ENCODE results near the gene EGFR. TPM values are rescaled to one million over a fixed set of nuclear protein-coding genes. Genes with fewer than 3 reads are reported as not detected.
A peak's percentile ranks its signal among the peaks of the same experiment; 100 is the strongest.

The EGFR gene
- total RNA-seq, 4 donors from 2014 or later = 79.3 to 125 (median 110) TPM

GRCh38 chr7:55084307-55084706 is 65.5 kb downstream of the EGFR start:
- no peak for TF ChIP-seq POLR2A (IDR thresholded peaks at IDR 0.05; ENCODE audit: low read depth)
- TF ChIP-seq, protein P1, sequence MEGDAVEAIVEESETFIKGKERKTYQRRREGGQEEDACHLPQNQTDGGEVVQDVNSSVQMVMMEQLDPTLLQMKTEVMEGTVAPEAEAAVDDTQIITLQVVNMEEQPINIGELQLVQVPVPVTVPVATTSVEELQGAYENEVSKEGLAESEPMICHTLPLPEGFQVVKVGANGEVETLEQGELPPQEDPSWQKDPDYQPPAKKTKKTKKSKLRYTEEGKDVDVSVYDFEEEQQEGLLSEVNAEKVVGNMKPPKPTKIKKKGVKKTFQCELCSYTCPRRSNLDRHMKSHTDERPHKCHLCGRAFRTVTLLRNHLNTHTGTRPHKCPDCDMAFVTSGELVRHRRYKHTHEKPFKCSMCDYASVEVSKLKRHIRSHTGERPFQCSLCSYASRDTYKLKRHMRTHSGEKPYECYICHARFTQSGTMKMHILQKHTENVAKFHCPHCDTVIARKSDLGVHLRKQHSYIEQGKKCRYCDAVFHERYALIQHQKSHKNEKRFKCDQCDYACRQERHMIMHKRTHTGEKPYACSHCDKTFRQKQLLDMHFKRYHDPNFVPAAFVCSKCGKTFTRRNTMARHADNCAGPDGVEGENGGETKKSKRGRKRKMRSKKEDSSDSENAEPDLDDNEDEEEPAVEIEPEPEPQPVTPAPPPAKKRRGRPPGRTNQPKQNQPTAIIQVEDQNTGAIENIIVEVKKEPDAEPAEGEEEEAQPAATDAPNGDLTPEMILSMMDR (IDR thresholded peaks at IDR 0.05) = no peak
- TF ChIP-seq EP300 (IDR thresholded peaks at IDR 0.05) = no peak
- no peak for TF ChIP-seq POLR2AphosphoS5 (IDR thresholded peaks at IDR 0.05)
- H3K9me3 ChIP-seq = no peaks in the 10 kb centered on the region
- no peaks in the 10 kb centered on the region for H3K27me3 ChIP-seq
- H3K4me1 ChIP-seq = peaks cover 41 to 94% (median 91%) of the 10 kb centered on the region in 4 donors
- WGBS = 84% methylated on average over 2 of the region's 2 CpGs
- H3K36me3 ChIP-seq = no peaks in the 10 kb centered on the region
- DNase-seq (ENCODE audit: extremely low spot score) = no peak
- no peak overlapping the region for H3K4me3 ChIP-seq
- intact Hi-C loops (cut with DNase I) = no loop called here
- peak overlapping the region in 1 of 4 donors; percentile 3 for H3K27ac ChIP-seq (replicated peaks in 1 of 4)

DNA sequence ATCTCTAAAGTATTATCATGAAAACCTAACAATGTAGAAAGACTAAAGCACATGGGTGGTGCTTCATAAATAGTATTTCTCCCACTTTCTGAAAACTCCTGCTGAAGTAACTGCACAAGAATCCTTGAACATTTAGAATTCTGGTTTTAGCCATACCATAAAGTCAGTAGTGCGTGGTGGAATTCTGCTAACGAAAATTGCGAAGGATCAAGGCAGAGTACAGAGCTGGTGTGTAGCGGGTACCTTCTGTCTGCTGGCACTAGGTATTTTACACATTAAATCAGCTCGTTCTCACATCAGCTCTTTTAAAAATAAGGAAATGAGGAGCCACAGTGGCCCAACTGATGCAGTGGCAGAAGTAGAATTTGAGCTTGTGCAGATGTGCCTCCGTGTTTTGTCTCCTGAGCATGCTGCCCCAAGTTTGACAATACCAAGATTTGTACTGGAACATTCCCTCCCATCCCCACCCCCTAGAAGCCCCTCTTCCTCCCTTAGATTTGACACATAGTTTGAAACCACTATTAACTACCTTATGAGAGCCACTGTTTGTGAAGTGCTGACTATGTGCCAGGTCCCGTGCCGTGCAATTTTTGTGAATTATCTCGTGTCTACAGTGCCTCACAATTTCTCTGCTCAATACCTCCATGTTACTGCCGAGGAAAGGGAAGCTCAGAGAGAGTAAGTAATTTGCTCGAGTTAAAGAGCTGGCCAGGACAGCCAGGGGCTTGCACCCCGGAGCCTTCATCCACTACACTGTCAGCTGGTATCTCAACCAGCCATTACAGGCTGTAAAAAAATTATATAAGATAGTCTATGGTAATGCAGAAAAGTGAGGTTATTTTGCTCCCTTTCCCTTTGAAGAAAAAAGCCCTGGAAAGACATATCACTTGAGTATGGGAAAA is 66.9 kb downstream of the EGFR start:
- Histone ChIP-seq H3K4me1 (peaks cover 40 to 80% (median 78%) of the 10 kb centered on the region in 4 donors), H3K9me3 (no peaks in the 10 kb centered on the region), H3K27me3 (no peaks in the 10 kb centered on the region), H3K27ac (replicated peaks in 1 of 4) (peak overlapping the region; percentile 76 to 86 (median 81)), H3K36me3 (no peaks in the 10 kb centered on the region), H3K4me3 (peak overlapping the region in 2 of 4 donors; percentile 29 to 40)
- WGBS = 50% methylated on average over 12 of the region's 12 CpGs
- no peak for DNase-seq (ENCODE audit: extremely low spot score)
- intact Hi-C loops (cut with DNase I) = loop anchor here (5.0 kb wide), 1 partner anchor 42 kb away; no protein-coding TSS in a partner anchor
- TF ChIP-seq POLR2AphosphoS5 (IDR thresholded peaks at IDR 0.05) (no peak), POLR2A (IDR thresholded peaks at IDR 0.05; ENCODE audit: low read depth) (no peak), EP300 (IDR thresholded peaks at IDR 0.05) (no peak)
- TF ChIP-seq, protein P1 (IDR thresholded peaks at IDR 0.05) = no peak

DNA sequence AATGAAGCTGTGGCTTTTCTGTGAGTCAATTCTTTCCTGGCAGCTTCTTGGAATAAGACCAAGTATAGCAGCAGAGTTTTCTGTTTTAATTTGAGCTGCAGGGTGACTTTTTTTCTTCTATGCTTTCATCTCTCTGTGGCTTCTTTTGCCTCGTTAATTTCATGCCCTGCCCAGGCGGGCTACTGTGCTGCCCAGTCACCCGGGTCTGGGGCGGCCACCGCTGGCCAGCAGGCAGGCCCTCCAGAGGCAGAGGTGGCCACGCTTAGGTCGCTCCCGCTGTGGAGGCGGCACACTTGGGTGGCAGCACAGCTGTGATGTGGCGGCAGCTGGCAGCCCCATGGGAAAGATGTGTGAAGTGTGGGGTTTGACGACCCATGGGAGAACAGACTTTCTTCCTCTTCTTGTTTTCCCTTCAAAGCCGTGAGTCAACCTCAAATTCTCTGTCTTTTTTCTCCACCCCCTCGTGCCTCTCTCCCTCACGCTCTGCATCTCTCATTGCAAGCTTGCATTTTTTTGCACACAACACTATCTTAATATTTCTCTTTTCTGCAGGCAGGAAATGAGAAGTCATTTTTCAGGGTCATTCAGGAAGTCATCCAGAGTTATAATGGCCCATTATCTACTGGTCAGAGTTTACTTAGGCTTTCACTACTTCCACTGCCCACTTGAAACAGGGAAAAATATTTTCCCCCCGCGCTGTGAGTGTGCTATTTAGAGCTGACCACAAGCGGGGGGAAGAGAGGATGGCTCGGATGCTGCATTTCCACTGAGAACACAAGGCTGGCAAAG is 67.8 kb downstream of the EGFR start:
- no peaks in the 10 kb centered on the region for H3K27me3 ChIP-seq
- H3K27ac ChIP-seq (replicated peaks in 1 of 4) = peak overlapping the region; percentile 76 to 86 (median 81)
- peak overlapping the region; percentile 29 to 49 (median 38) for H3K4me3 ChIP-seq
- intact Hi-C loops (cut with DNase I) = loop anchor here (5.0 kb wide), 1 partner anchor 41 kb away; no protein-coding TSS in a partner anchor
- WGBS = 9% methylated on average over 15 of the region's 18 CpGs
- no peak for DNase-seq (ENCODE audit: extremely low spot score)
- no peaks in the 10 kb centered on the region for H3K9me3 ChIP-seq
- peaks cover 35 to 79% (median 74%) of the 10 kb centered on the region in 4 donors for H3K4me1 ChIP-seq
- TF ChIP-seq EP300 (IDR thresholded peaks at IDR 0.05) = no peak
- TF ChIP-seq POLR2AphosphoS5 (IDR thresholded peaks at IDR 0.05) = no peak
- TF ChIP-seq, protein P1 (IDR thresholded peaks at IDR 0.05) = no peak
- no peak for TF ChIP-seq POLR2A (IDR thresholded peaks at IDR 0.05; ENCODE audit: low read depth)
- H3K36me3 ChIP-seq = no peaks in the 10 kb centered on the region

GRCh38 chr7:55087521-55087961 is 68.7 kb downstream of the EGFR start:
- intact Hi-C loops (cut with DNase I) = loop anchor here (5.0 kb wide), 1 partner anchor 40 kb away; no protein-coding TSS in a partner anchor
- no peaks in the 10 kb centered on the region for H3K9me3 ChIP-seq
- peak overlapping the region; percentile 76 to 86 (median 81) for H3K27ac ChIP-seq (replicated peaks in 1 of 4)
- WGBS = 73% methylated on average over 5 of the region's 5 CpGs
- TF ChIP-seq POLR2A (IDR thresholded peaks at IDR 0.05; ENCODE audit: low read depth) (no peak), POLR2AphosphoS5 (IDR thresholded peaks at IDR 0.05) (no peak), EP300 (IDR thresholded peaks at IDR 0.05) (no peak)
- TF ChIP-seq, protein P1 (IDR thresholded peaks at IDR 0.05) = no peak
- H3K4me3 ChIP-seq = no peak overlapping the region
- H3K27me3 ChIP-seq = no peaks in the 10 kb centered on the region
- DNase-seq (ENCODE audit: extremely low spot score) = no peak
- H3K36me3 ChIP-seq = no peaks in the 10 kb centered on the region
- H3K4me1 ChIP-seq = peaks cover 36 to 79% (median 74%) of the 10 kb centered on the region in 4 donors

Measured in esophagus muscularis mucosa (tissue), 4 donors.